C4-2B (cell line): ENCODE measurements around the gene GNAZ.

Source experiments
- H3K27ac ChIP-seq: fragments of 450-650 bp; 2 replicates; pipeline ENCODE4 v1.5.1; 2017
- CTCF ChIP-seq: fragments of 450-650 bp; conservative IDR thresholded peaks from 2 replicates; pipeline ENCODE4 v1.5.1; 2017; ENCODE audit warnings: mild to moderate bottlenecking
- ZFX ChIP-seq: fragments of 450-650 bp; IDR thresholded peaks from 2 replicates; pipeline ENCODE4 v1.6.1; 2017

The GNAZ gene

GRCh38 chr22:23105304-23105703 is 35.0 kb downstream of the GNAZ start:
- no peak for TF ChIP-seq ZFX
- TF ChIP-seq CTCF: no peak
- H3K27ac ChIP-seq: peak overlapping the region; percentile 73; the same call in 1 of the 2 replicates

GRCh38 chr22:23105919-23106318 is 35.6 kb downstream of the GNAZ start:
- no peak for TF ChIP-seq CTCF
- no peak for TF ChIP-seq ZFX
- peak overlapping the region; percentile 73 for H3K27ac ChIP-seq

GRCh38 chr22:23106344-23106743 is 36.0 kb downstream of the GNAZ start:
- peak overlapping the region; percentile 73 for H3K27ac ChIP-seq
- TF ChIP-seq CTCF (no peak), ZFX (no peak)

GRCh38 chr22:23106906-23107367 is 36.6 kb downstream of the GNAZ start:
- peak; percentile 5; the same call in 1 of the 2 replicates for TF ChIP-seq ZFX
- TF ChIP-seq CTCF: no peak
- peak overlapping the region; percentile 73 for H3K27ac ChIP-seq

- H3K27ac ChIP-seq: peak overlapping the region; percentile 73
- TF ChIP-seq CTCF (no peak), ZFX (no peak)
Observed at GRCh38 chr22:23107487-23108248, 37.3 kb downstream of the GNAZ start.

GRCh38 chr22:23108249-23109078 is 38.1 kb downstream of the GNAZ start:
- no peak for TF ChIP-seq CTCF
- TF ChIP-seq ZFX: no peak
- no peak overlapping the region for H3K27ac ChIP-seq

GRCh38 chr22:23109079-23109347 is 38.7 kb downstream of the GNAZ start:
- H3K27ac ChIP-seq: no peak overlapping the region
- TF ChIP-seq ZFX: no peak
- TF ChIP-seq CTCF: no peak
